Measurements from ENCODE around the gene SEC24D. TPM values are rescaled to one million over a fixed set of nuclear protein-coding genes. Genes with fewer than 3 reads are reported as not detected.

SEC24D gene
- total and polyA plus RNA-seq, 2 of the 8 experiments (the other 6 are each of a cell fraction or from before 2014, with no cell fraction given), result 28.9 to 91.6 TPM

GRCh38 chr4:118836301-118837120 is 585 bp upstream of the SEC24D start:
- peak overlapping the region; percentile 5 to 90 (median 66) for H3K9ac ChIP-seq (replicated peaks in 1 of 4; ENCODE audit: extremely low read depth in 1 of 4, low read depth in 3 of 4, low read length in 3 of 4)
- H3K4ac ChIP-seq (replicated peaks; ENCODE audit: insufficient read length, low read depth, low read length), result peak overlapping the region; percentile 15
- H3K23ac ChIP-seq (ENCODE audit: insufficient read length), result no peak overlapping the region
- no peaks in the 10 kb centered on the region for H3K9me3 ChIP-seq (ENCODE audit: insufficient read depth in 2 of 2, low read depth in 1 of 2, low read length in 1 of 2)
- H2BK120ac ChIP-seq (replicated peaks; ENCODE audit: low read depth, low read length), result peak overlapping the region; percentile 17
- peak overlapping the region; percentile 1 for H3K18ac ChIP-seq (ENCODE audit: extremely low read depth, low read length)
- WGBS, 2 experiments (ENCODE audit: extremely low coverage in 1 of 2, insufficient coverage in 1 of 2, insufficient read length in 1 of 2, insufficient replicate concordance in 2 of 2, low coverage in 1 of 2, low lambda C conversion rate in 2 of 2, missing lambda C conversion rate in 1 of 2), result 7% methylated on average over 29 of the region's 29 CpGs; no CpG with 5 or more reads in 1 of the 2 experiments
- H3K36me3 ChIP-seq (ENCODE audit: control insufficient read depth in 2 of 4, insufficient read depth in 4 of 4, low read length in 3 of 4), result peaks cover 3 to 19% (median 13%) of the 10 kb centered on the region in 4 experiments; a peak in 6 of 8 replicates
- H2BK5ac ChIP-seq (ENCODE audit: low read depth, low read length), result peak overlapping the region; percentile 71
- no peak for FAIRE-seq
- peak overlapping the region; percentile 27 for H4K5ac ChIP-seq (ENCODE audit: insufficient read length, low read depth, low read length)
- peak overlapping the region; percentile 90; the same call in 1 of the 2 replicates for H4K8ac ChIP-seq (ENCODE audit: extremely low read depth, insufficient read depth, low read length)
- ChIA-PET POLR2A (ENCODE audit: partially characterized antibody) (interaction anchor here (0.7 to 5.0 kb wide), 9 partner anchors 10 to 112 kb away, joined by 3 to 32 read pairs (median 4); partner anchors contain the start of gene SYNPO2), CTCF (ENCODE audit: partially characterized antibody) (interaction anchor here (0.6 to 2.4 kb wide), 11 partner anchors 10 to 469 kb away, joined by 3 to 18 read pairs (median 4); no protein-coding TSS in a partner anchor)
- H2BK15ac ChIP-seq (ENCODE audit: low read length), result peak overlapping the region; percentile 0; the same call in 1 of the 2 replicates
- H4K20me1 ChIP-seq (replicated peaks in 1 of 2; ENCODE audit: control insufficient read depth in 1 of 2, insufficient read depth in 2 of 2, low read length in 2 of 2), result peaks cover 0 to 1% of the 10 kb centered on the region in 2 experiments
- peaks cover 3% of the 10 kb centered on the region; the same call in 1 of the 2 replicates for H3K79me1 ChIP-seq (ENCODE audit: low read depth, low read length)
- peak overlapping the region; percentile 59 for H3K56ac ChIP-seq (replicated peaks; ENCODE audit: insufficient read length, low read depth, low read length)
- H3K27ac ChIP-seq (ENCODE audit: low read depth, low read length), result peak overlapping the region; percentile 77
- H3K23me2 ChIP-seq (ENCODE audit: low read depth, low read length), result peaks cover 8% of the 10 kb centered on the region; the same call in 1 of the 2 replicates
- peak in 1 of 2 experiments; percentile 67 for DNase-seq (ENCODE audit: low read depth in 1 of 2, low spot score in 2 of 2)
- peaks cover 0 to 8% (median under 1%) of the 10 kb centered on the region in 4 experiments; a peak in 2 of 7 replicates for H3K4me1 ChIP-seq (replicated peaks in 1 of 4; ENCODE audit: control insufficient read depth in 3 of 4, insufficient read depth in 4 of 4, low read length in 3 of 4)
- peak overlapping the region; percentile 87 to 88 for H3K4me2 ChIP-seq (ENCODE audit: insufficient read depth in 1 of 2, low read depth in 2 of 2, low read length in 2 of 2)
- peak overlapping the region; percentile 5 for H3K14ac ChIP-seq (ENCODE audit: insufficient read length)
- H2AK5ac ChIP-seq (ENCODE audit: low read depth, low read length), result peak overlapping the region; percentile 0; the same call in 1 of the 2 replicates
- peak overlapping the region; percentile 63 to 70 (median 68) for H3K4me3 ChIP-seq (ENCODE audit: extremely low read depth in 1 of 4, insufficient read depth in 2 of 4, low read depth in 3 of 4, low read length in 4 of 4)
- peak overlapping the region; percentile 57 for H4K91ac ChIP-seq (replicated peaks; ENCODE audit: insufficient read length, low read length)
- H3K79me2 ChIP-seq (ENCODE audit: control insufficient read depth in 1 of 2, insufficient read depth in 2 of 2, low read length in 2 of 2), result peaks cover 4 to 39% of the 10 kb centered on the region in 2 experiments; a peak in 2 of 4 replicates
- H2BK20ac ChIP-seq (ENCODE audit: low read length), result 0 out of 2 replicates have a peak overlapping the region, but pooled peaks have one; percentile 4
- no peaks in the 10 kb centered on the region for H3K27me3 ChIP-seq (replicated peaks in 1 of 4; ENCODE audit: control insufficient read depth in 3 of 4, extremely low read depth in 1 of 4, insufficient read depth in 3 of 4, low read length in 3 of 4)
- peak overlapping the region; percentile 46 for H2BK12ac ChIP-seq (ENCODE audit: low read depth, low read length)
- H2AFZ ChIP-seq (ENCODE audit: low read length), result peak overlapping the region; percentile 88
- 0 out of 4 replicates have a peak, but pooled peaks of 1 of the 2 experiments have one; percentile 5 for TF ChIP-seq SIN3A (conservative IDR thresholded peaks at IDR 0.05 in 1 of 2, IDR thresholded peaks at IDR 0.05 in 1 of 2; ENCODE audit: low read depth in 1 of 2, low read length in 2 of 2)
- no peak for TF ChIP-seq SRF (IDR thresholded peaks at IDR 0.05; ENCODE audit: low read depth, low read length)
- 0 out of 3 replicates have a peak, but pooled peaks of 1 of the 2 experiments have one; percentile 16 for TF ChIP-seq POLR2A (IDR thresholded peaks at IDR 0.05; ENCODE audit: control extremely low read depth in 1 of 2, low read depth in 2 of 2, low read length in 2 of 2)
- no peak for TF ChIP-seq MAFK (IDR thresholded peaks at IDR 0.05; ENCODE audit: low read depth, low read length)
- TF ChIP-seq EP300 (IDR thresholded peaks at IDR 0.05; ENCODE audit: borderline replicate concordance in 1 of 2, low read depth in 2 of 2, low read length in 2 of 2), result no peak
- TF ChIP-seq E2F6 (IDR thresholded peaks at IDR 0.05), result peak; percentile 53
- no peak for TF ChIP-seq YY1 (IDR thresholded peaks at IDR 0.05; ENCODE audit: low read depth, low read length)
- no peak for TF ChIP-seq ZNF274 (IDR thresholded peaks at IDR 0.05; ENCODE audit: borderline replicate concordance, extremely low read depth, low read length)
- TF ChIP-seq CEBPB (IDR thresholded peaks at IDR 0.05; ENCODE audit: low read depth, low read length), result no peak
- no peak for TF ChIP-seq TCF12 (IDR thresholded peaks at IDR 0.05; ENCODE audit: low read depth, low read length)
